Regular cardiac myocyte (primary cell): ENCODE data around the gene CRYBG2. TPM values are rescaled to one million over a fixed set of nuclear protein-coding genes. Genes with fewer than 3 reads are reported as not detected.

Experiments
- total RNA-seq: library from RNA; depleted of rRNA; stranded (reverse); fragments of >200 nt; gene quantifications from 2 replicates; pipeline ENCODE4 v1.2.3, GENCODE V29; 2014

Gene CRYBG2
- total RNA-seq, result under 0.01 TPM in 1 of 2 replicates, not detected in the other

DNA sequence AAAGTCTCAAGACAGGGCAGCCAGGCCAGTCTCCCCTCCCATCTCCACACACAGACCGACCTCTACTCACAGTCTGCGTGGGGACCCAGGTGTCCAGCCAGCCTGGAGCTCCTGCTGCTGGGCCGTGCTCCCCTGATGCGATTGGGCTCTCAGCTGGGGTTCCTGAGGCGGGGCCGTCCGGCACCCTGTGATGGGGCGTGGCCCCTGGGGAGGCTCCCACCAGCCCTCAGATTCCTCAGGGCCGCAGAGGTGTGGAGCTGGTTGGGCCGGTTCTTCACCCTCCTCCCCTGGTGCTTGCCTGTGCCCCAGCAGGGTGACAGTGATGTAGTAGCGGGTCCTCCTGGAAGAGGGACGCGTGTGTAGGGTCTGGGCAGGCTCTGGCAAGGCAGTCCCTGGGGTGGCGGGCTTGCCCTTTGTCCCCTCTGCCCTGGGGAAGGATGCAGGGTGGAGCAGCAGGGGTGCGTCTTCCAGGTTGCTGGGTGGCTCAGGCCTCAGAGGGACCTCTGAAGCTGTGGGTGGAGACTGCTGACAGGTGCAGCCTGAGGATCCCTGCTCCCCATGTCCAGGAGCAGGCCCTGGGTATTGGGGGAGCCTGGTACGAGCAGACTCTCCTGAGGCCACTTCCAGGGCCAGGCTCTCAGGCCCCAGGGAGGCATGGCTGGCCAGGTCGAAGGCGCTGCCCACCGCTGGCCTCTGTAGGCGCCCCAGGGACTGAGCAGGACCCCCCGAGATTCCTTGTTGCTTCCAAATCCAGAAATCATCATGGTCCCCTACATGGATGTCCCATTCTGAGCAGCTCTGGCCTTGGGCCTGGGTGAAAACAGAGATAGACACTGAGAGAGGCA, at the start of gene CRYBG2:
Gene CRYBG2, minus strand, starts transcription at position 155 of the 845 bp plus-strand sequence. CDS start 7,473 bp downstream, outside the sequence.

DNA sequence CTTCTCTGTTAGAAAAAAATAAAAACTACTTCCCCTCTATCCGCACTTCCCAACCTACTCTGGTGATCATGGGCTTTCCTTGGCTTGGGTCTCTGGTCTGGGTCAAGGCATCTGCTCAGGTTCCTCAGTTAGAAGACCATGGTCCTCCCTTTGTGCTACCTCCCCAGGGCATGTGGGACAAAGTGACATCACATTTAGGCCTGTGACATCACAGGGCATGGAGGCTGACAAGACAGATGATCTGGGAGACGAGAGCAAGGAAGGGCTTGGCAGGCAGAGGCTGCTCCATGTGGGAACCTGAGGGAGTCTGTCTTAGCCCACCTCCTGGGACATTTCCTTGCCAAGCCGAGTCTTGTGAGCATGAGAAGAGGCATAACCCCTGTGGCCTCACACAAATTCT, 18.7 kb upstream of the CRYBG2 start, which contains the start of gene ZNF683:
Gene ZNF683, minus strand, starts transcription at position 140 of the 400 bp plus-strand sequence. CDS start 4,179 bp downstream, outside the sequence.

DNA sequence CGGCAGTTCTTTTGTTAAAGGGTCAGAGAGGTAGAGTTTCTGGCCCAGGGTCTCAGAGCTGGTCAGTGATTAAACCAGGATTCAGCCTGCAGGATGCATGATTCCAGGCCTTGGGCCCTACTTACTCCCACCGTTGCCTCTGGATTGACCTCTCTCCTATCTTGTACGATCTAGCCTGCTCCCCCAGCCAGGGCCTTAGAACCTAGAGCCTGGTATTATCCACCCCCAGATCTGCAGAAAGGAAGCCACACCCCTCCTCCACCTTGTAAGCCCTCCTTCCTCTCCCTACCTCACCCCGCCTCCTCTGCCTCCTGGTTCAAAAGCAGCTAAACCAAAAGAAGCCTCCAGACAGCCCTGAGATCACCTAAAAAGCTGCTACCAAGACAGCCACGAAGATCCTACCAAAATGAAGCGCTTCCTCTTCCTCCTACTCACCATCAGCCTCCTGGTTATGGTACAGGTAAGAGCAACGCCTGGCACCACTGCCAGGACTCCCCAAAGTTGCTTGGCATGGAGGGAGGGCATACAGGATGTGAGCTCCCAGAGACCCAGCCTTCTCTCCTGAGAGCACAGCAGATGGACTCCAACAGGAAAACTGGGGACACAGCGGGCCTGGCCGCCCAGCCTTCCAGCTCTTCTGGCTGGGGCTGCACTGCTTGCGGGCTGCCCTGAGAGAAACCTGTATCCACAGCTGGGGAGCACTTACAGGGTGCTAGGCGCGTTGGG, 36.2 kb downstream of the CRYBG2 start, which contains the start of gene CD52:
Gene CD52, plus strand, starts transcription at position 347 of the 726 bp plus-strand sequence. Its CDS starts 60 bp downstream, at position 407.

GRCh38 chr1:26306290-26307229, 47.4 kb downstream of the CRYBG2 start, which contains the start of gene UBXN11:
UBXN11 (minus strand) TSS chr1:26306636; CDS start chr1:26302883, 3,753 bp downstream.

GRCh38 chr1:26279456-26280332, 74.2 kb downstream of the CRYBG2 start, which contains the start of gene SH3BGRL3:
SH3BGRL3 (plus strand) TSS chr1:26280086; CDS start chr1:26280156, 70 bp downstream.

Other genes starting within 250 kb of the CRYBG2 start
- 4.2 and 4.6 TPM in 2 replicates for gene PDIK1L, start 242.3 kb downstream of the CRYBG2 start, total RNA-seq
- under 0.01 TPM in 1 of 2 replicates, not detected in the other for gene FAM110D, start 195.1 kb downstream of the CRYBG2 start, total RNA-seq
- not detected in 2 replicates for gene C1orf232, start 185.2 kb downstream of the CRYBG2 start, total RNA-seq
- 22.0 and 47.4 TPM in 2 replicates for gene ZNF593, start 184.2 kb downstream of the CRYBG2 start, total RNA-seq
- 0.28 TPM in 1 of 2 replicates, not detected in the other for gene ZNF593OS, start 182.3 kb downstream of the CRYBG2 start, total RNA-seq
- 0.19 and 0.85 TPM in 2 replicates for gene CNKSR1, start 176.6 kb downstream of the CRYBG2 start, total RNA-seq
- not detected in 2 replicates for gene CATSPER4, start 163.5 kb downstream of the CRYBG2 start, total RNA-seq
- 7.3 and 11.1 TPM in 2 replicates for gene CEP85, start 119.9 kb downstream of the CRYBG2 start, total RNA-seq
- gene SH3BGRL3, start 74.0 kb downstream of the CRYBG2 start, total RNA-seq, result 20.9 and 22.8 TPM in 2 replicates
- gene UBXN11, start 47.5 kb downstream of the CRYBG2 start, total RNA-seq, result 2.3 and 3.1 TPM in 2 replicates
- not detected in 2 replicates for gene CD52, start 36.2 kb downstream of the CRYBG2 start, total RNA-seq
- gene ZNF683, start 18.6 kb upstream of the CRYBG2 start, total RNA-seq, result not detected in 2 replicates
- gene LIN28A, start 56.7 kb upstream of the CRYBG2 start, total RNA-seq, result not detected in 2 replicates
- gene DHDDS, start 78.2 kb upstream of the CRYBG2 start, total RNA-seq, result 54.4 and 60.6 TPM in 2 replicates
- 123 and 354 TPM in 2 replicates for gene HMGN2, start 118.3 kb upstream of the CRYBG2 start, total RNA-seq
- gene RPS6KA1, start 175.6 kb upstream of the CRYBG2 start, total RNA-seq, result 4.2 and 4.5 TPM in 2 replicates